Measurements from ENCODE around the gene APLP2. TPM values are rescaled to one million over a fixed set of nuclear protein-coding genes. Genes with fewer than 3 reads are reported as not detected.

The APLP2 gene
- total RNA-seq, 1 experiment from 2014 or later, result 447 TPM

DNA sequence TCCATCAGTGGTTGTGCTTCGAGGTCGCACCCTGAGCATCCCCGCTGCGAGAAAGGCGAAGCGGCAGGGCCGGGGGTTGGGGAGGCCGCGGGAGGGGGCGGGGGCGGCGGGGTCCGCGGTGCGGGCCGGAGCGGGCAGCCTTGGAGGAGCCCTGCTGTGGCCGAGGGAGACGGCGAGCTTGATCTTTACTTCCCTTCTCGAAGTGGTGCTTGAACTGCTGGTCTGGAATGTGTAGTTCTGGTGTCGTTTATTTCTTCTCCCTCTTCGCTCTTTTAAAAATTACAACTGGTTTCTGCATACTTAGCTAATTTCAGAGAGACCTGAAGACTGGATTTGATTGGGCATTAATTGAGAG, 1.1 kb downstream of the APLP2 start:
- no peak for DNase-seq
- Mint-ChIP-seq H3K4me1 (ENCODE audit: low read depth, unreplicated experiment) (peaks cover 26% of the 10 kb centered on the region), H3K9me3 (ENCODE audit: low read depth, unreplicated experiment) (no peaks in the 10 kb centered on the region), H3K27me3 (ENCODE audit: unreplicated experiment) (no peaks in the 10 kb centered on the region), H3K27ac (ENCODE audit: unreplicated experiment) (peak overlapping the region; percentile 85), H3K4me3 (ENCODE audit: low read depth, unreplicated experiment) (peak overlapping the region; percentile 92), H3K36me3 (ENCODE audit: insufficient read depth, unreplicated experiment) (peaks cover 31% of the 10 kb centered on the region)
- TF ChIP-seq CTCF (IDR thresholded peaks at IDR 0.05; ENCODE audit: unreplicated experiment), result no peak
- BruUV-seq (replicated peaks), result no TSS peak
- CTCF ChIA-PET, result interaction anchor here (0.6 to 1.7 kb wide), 5 partner anchors 45 to 217 kb away, joined by 3 to 7 read pairs (median 5); partner anchors contain the start of gene PRDM10
- intact Hi-C loops (cut with micrococcal nuclease; ENCODE audit: unreplicated experiment), result loop anchor here (2.0 to 5.0 kb wide), 2 partner anchors 51 to 78 kb away; no protein-coding TSS in a partner anchor

GRCh38 chr11:130071211-130071712, 1.6 kb downstream of the APLP2 start:
- peaks cover 31% of the 10 kb centered on the region for H3K36me3 Mint-ChIP-seq (ENCODE audit: insufficient read depth, unreplicated experiment)
- no peak for DNase-seq
- H3K4me1 Mint-ChIP-seq (ENCODE audit: low read depth, unreplicated experiment), result peaks cover 28% of the 10 kb centered on the region
- intact Hi-C loops (cut with micrococcal nuclease; ENCODE audit: unreplicated experiment), result loop anchor here (2.0 to 5.0 kb wide), 2 partner anchors 51 to 78 kb away; no protein-coding TSS in a partner anchor
- H3K9me3 Mint-ChIP-seq (ENCODE audit: low read depth, unreplicated experiment), result no peaks in the 10 kb centered on the region
- no TSS peak for BruUV-seq (replicated peaks)
- H3K27ac Mint-ChIP-seq (ENCODE audit: unreplicated experiment), result peak overlapping the region; percentile 85
- H3K27me3 Mint-ChIP-seq (ENCODE audit: unreplicated experiment), result no peaks in the 10 kb centered on the region
- CTCF ChIA-PET, result interaction anchor here (0.6 to 1.7 kb wide), 5 partner anchors 44 to 217 kb away, joined by 3 to 7 read pairs (median 5); partner anchors contain the start of gene PRDM10
- peak overlapping the region; percentile 92 for H3K4me3 Mint-ChIP-seq (ENCODE audit: low read depth, unreplicated experiment)
- no peak for TF ChIP-seq CTCF (IDR thresholded peaks at IDR 0.05; ENCODE audit: unreplicated experiment)

- no peak overlapping the region for H3K27ac Mint-ChIP-seq (ENCODE audit: unreplicated experiment)
- H3K27me3 Mint-ChIP-seq (ENCODE audit: unreplicated experiment), result no peaks in the 10 kb centered on the region
- peaks cover 16% of the 10 kb centered on the region for H3K36me3 Mint-ChIP-seq (ENCODE audit: insufficient read depth, unreplicated experiment)
- no TSS peak for BruUV-seq (replicated peaks)
- peaks cover 39% of the 10 kb centered on the region for H3K4me1 Mint-ChIP-seq (ENCODE audit: low read depth, unreplicated experiment)
- intact Hi-C loops (cut with micrococcal nuclease; ENCODE audit: unreplicated experiment), result loop anchor here (5.0 kb wide), 1 partner anchor 48 kb away; no protein-coding TSS in a partner anchor
- TF ChIP-seq CTCF (IDR thresholded peaks at IDR 0.05; ENCODE audit: unreplicated experiment), result no peak
- H3K4me3 Mint-ChIP-seq (ENCODE audit: low read depth, unreplicated experiment), result no peak overlapping the region
- no peak for DNase-seq
- H3K9me3 Mint-ChIP-seq (ENCODE audit: low read depth, unreplicated experiment), result no peaks in the 10 kb centered on the region
- CTCF ChIA-PET, result no interaction called here
Observed at GRCh38 chr11:130074736-130075135, 5.0 kb downstream of the APLP2 start.

DNA sequence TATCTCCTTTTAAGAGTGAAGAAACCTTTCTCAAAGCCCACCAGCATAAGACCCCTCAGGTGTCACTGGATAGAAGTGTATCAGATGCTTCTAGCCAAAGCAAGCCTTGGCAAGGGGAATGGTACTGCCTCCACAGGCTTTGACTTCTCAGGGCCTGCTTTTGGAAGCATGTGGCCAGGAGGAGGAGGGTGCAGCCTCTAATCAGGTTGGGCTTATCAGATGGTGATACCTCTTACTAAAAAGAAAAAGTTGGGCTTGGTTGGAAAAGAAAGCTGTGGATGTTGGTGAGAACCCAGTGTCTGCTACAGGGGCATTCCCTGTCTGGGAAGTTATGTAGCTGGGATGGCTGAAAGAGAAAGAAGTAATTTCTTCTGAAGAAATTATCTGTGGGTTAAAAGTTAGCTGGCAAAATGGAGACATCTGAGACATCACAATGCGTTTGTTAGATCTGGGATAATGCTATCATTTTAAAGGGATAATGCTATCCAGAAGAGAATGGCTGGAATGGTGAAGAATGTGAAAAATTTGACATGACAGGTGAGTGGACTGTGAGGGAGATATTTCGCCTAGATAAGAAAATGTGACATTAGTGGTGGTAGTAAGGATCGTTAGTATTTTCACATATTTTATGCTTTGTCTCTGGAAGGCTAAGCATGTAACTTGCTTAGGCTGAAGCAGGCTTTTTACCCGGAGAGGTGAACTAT, 7.2 kb downstream of the APLP2 start:
- CTCF ChIA-PET, result interaction anchor here (0.7 kb wide), 1 partner anchor 175 kb away, joined by 5 read pairs; no protein-coding TSS in a partner anchor
- H3K4me1 Mint-ChIP-seq (ENCODE audit: low read depth, unreplicated experiment), result peaks cover 29% of the 10 kb centered on the region
- TF ChIP-seq CTCF (IDR thresholded peaks at IDR 0.05; ENCODE audit: unreplicated experiment), result no peak
- H3K27ac Mint-ChIP-seq (ENCODE audit: unreplicated experiment), result no peak overlapping the region
- H3K36me3 Mint-ChIP-seq (ENCODE audit: insufficient read depth, unreplicated experiment), result no peaks in the 10 kb centered on the region
- no peaks in the 10 kb centered on the region for H3K27me3 Mint-ChIP-seq (ENCODE audit: unreplicated experiment)
- DNase-seq, result no peak
- H3K9me3 Mint-ChIP-seq (ENCODE audit: low read depth, unreplicated experiment), result no peaks in the 10 kb centered on the region
- no TSS peak for BruUV-seq (replicated peaks)
- H3K4me3 Mint-ChIP-seq (ENCODE audit: low read depth, unreplicated experiment), result peak overlapping the region; percentile 22
- intact Hi-C loops (cut with micrococcal nuclease; ENCODE audit: unreplicated experiment), result no loop called here

Data from Calu3 (cell line).